NCI-H446 treated with DMSO at 0.1 percent for 48 hours (cell line): Measurements from ENCODE around the gene HHIPL1.

ENCODE experiments used
- DNase-seq: peaks from one replicate; lab custom pipeline; 2025; lab: John Stamatoyannopoulos, UW

Gene HHIPL1

GRCh38 chr14:99644723-99645544 lies at the start of gene HHIPL1:
HHIPL1 (plus strand) TSS chr14:99645129; CDS start chr14:99645208, 79 bp downstream.
- DNase-seq: no peak

- DNase-seq: no peak
These were observed 49.4 kb upstream of the HHIPL1 start for GRCh38 chr14:99595524-99595923.

GRCh38 chr14:99596071-99596627 lies 48.8 kb upstream of the HHIPL1 start:
- DNase-seq: no peak

GRCh38 chr14:99596772-99597171 lies 48.2 kb upstream of the HHIPL1 start:
- no peak for DNase-seq

- no peak for DNase-seq
These were observed 46.9 kb upstream of the HHIPL1 start for GRCh38 chr14:99597911-99598600.

GRCh38 chr14:99598774-99599173 lies 46.2 kb upstream of the HHIPL1 start:
- no peak for DNase-seq

GRCh38 chr14:99599393-99599792 lies 45.5 kb upstream of the HHIPL1 start:
- DNase-seq: no peak

GRCh38 chr14:99600232-99600888 lies 44.6 kb upstream of the HHIPL1 start:
- DNase-seq: no peak

- DNase-seq: no peak
These were observed 43.5 kb upstream of the HHIPL1 start for GRCh38 chr14:99601361-99601831.

- DNase-seq: no peak
These were observed 42.7 kb upstream of the HHIPL1 start for GRCh38 chr14:99602054-99602787.

- no peak for DNase-seq
These were observed 42.0 kb upstream of the HHIPL1 start for GRCh38 chr14:99602788-99603415.

- no peak for DNase-seq
These were observed 41.3 kb upstream of the HHIPL1 start, which contains the start of gene CCDC85C for GRCh38 chr14:99603471-99604277. CCDC85C (minus strand) TSS chr14:99604207; CDS start chr14:99603959, 248 bp downstream.

GRCh38 chr14:99604278-99604765 lies 40.6 kb upstream of the HHIPL1 start:
- DNase-seq: peak; percentile 93

- no peak for DNase-seq
These were observed 40.1 kb upstream of the HHIPL1 start for GRCh38 chr14:99604766-99605298.

- peak; percentile 59 for DNase-seq
These were observed 39.5 kb upstream of the HHIPL1 start for GRCh38 chr14:99605299-99605961.

- no peak for DNase-seq
These were observed 38.6 kb upstream of the HHIPL1 start for GRCh38 chr14:99606359-99606758.

GRCh38 chr14:99608591-99608990 lies 36.3 kb upstream of the HHIPL1 start:
- DNase-seq: no peak

- no peak for DNase-seq
These were observed 35.4 kb upstream of the HHIPL1 start for GRCh38 chr14:99609245-99610170.
